ENCODE results near the gene ANKRD36C. TPM values are rescaled to one million over a fixed set of nuclear protein-coding genes. Genes with fewer than 3 reads are reported as not detected.
"Not testable (repeated sequence)": the region's sequence is repeated elsewhere in the genome, so short reads cannot be mapped to it uniquely, and the experiment has no call there.

ANKRD36C gene
- total RNA-seq, 3 donors from 2014 or later: 22.2 to 45.8 (median 32.5) TPM

- intact Hi-C loops (cut with DNase I, micrococcal nuclease); H3K9me3 ChIP-seq; H3K4me3 ChIP-seq; H3K36me3 ChIP-seq (ENCODE audit: low read depth); H3K4me1 ChIP-seq (ENCODE audit: low read depth): not testable (repeated sequence)
- DNase-seq (peak; percentile 84 to 93 (median 93)), ATAC-seq (peak; percentile 93)
- peak; percentile 69 for TF ChIP-seq CTCF (IDR thresholded peaks at IDR 0.05)
Observed at GRCh38 chr2:96022701-96023447, 31.2 kb upstream of the ANKRD36C start.

GRCh38 chr2:96022126-96022525, 30.5 kb upstream of the ANKRD36C start:
- DNase-seq; intact Hi-C loops (cut with DNase I, micrococcal nuclease); H3K36me3 ChIP-seq (ENCODE audit: low read depth); H3K9me3 ChIP-seq; H3K4me3 ChIP-seq; H3K4me1 ChIP-seq (ENCODE audit: low read depth); ATAC-seq: not testable (repeated sequence)

- ATAC-seq; H3K4me1 ChIP-seq (ENCODE audit: low read depth); DNase-seq; H3K9me3 ChIP-seq; intact Hi-C loops (cut with DNase I, micrococcal nuclease); H3K4me3 ChIP-seq; H3K36me3 ChIP-seq (ENCODE audit: low read depth): not testable (repeated sequence)
Observed at GRCh38 chr2:96021142-96021541, 29.5 kb upstream of the ANKRD36C start.

- H3K36me3 ChIP-seq (ENCODE audit: low read depth); DNase-seq; H3K4me3 ChIP-seq; ATAC-seq; H3K4me1 ChIP-seq (ENCODE audit: low read depth); intact Hi-C loops (cut with DNase I, micrococcal nuclease); H3K9me3 ChIP-seq: not testable (repeated sequence)
Observed at GRCh38 chr2:96019909-96020590, 28.4 kb upstream of the ANKRD36C start.

GRCh38 chr2:96016321-96016720, 24.7 kb upstream of the ANKRD36C start:
- H3K4me3 ChIP-seq; ATAC-seq; intact Hi-C loops (cut with DNase I, micrococcal nuclease); H3K36me3 ChIP-seq (ENCODE audit: low read depth); DNase-seq; H3K4me1 ChIP-seq (ENCODE audit: low read depth); H3K9me3 ChIP-seq: not testable (repeated sequence)

GRCh38 chr2:96012792-96013264, 21.2 kb upstream of the ANKRD36C start:
- H3K4me3 ChIP-seq; ATAC-seq; H3K36me3 ChIP-seq (ENCODE audit: low read depth); H3K9me3 ChIP-seq; DNase-seq; intact Hi-C loops (cut with DNase I, micrococcal nuclease); H3K4me1 ChIP-seq (ENCODE audit: low read depth): not testable (repeated sequence)

GRCh38 chr2:96012086-96012791, 20.6 kb upstream of the ANKRD36C start:
- H3K4me1 ChIP-seq (ENCODE audit: low read depth); H3K4me3 ChIP-seq; H3K9me3 ChIP-seq; intact Hi-C loops (cut with DNase I, micrococcal nuclease); DNase-seq; H3K36me3 ChIP-seq (ENCODE audit: low read depth); ATAC-seq: not testable (repeated sequence)

GRCh38 chr2:96011129-96011455, 19.5 kb upstream of the ANKRD36C start:
- intact Hi-C loops (cut with DNase I, micrococcal nuclease); H3K4me3 ChIP-seq; H3K9me3 ChIP-seq; H3K4me1 ChIP-seq (ENCODE audit: low read depth); H3K36me3 ChIP-seq (ENCODE audit: low read depth): not testable (repeated sequence)
- ATAC-seq: peak; percentile 53
- peak in 2 of 3 donors; percentile 32 to 49 for DNase-seq

GRCh38 chr2:96010320-96011128, 18.9 kb upstream of the ANKRD36C start:
- H3K4me1 ChIP-seq (ENCODE audit: low read depth); intact Hi-C loops (cut with DNase I, micrococcal nuclease): not testable (repeated sequence)

GRCh38 chr2:96009833-96010232, 18.2 kb upstream of the ANKRD36C start:
- intact Hi-C loops (cut with DNase I, micrococcal nuclease); H3K36me3 ChIP-seq (ENCODE audit: low read depth); H3K9me3 ChIP-seq; H3K4me3 ChIP-seq; H3K4me1 ChIP-seq (ENCODE audit: low read depth): not testable (repeated sequence)
- DNase-seq (peak in 1 of 3 donors; percentile 63), ATAC-seq (peak; percentile 74)

More at GRCh38 chr2:96010320-96011128, 18.9 kb upstream of the ANKRD36C start:
- DNase-seq: peak; percentile 98 to 99 (median 98)
- peak; percentile 98 for ATAC-seq
- not testable (repeated sequence) for H3K9me3 ChIP-seq; H3K4me3 ChIP-seq; H3K36me3 ChIP-seq (ENCODE audit: low read depth)

GRCh38 chr2:96008051-96008450, 16.4 kb upstream of the ANKRD36C start:
- intact Hi-C loops (cut with DNase I, micrococcal nuclease); ATAC-seq; H3K36me3 ChIP-seq (ENCODE audit: low read depth); H3K4me3 ChIP-seq; H3K4me1 ChIP-seq (ENCODE audit: low read depth); DNase-seq; H3K9me3 ChIP-seq: not testable (repeated sequence)

- DNase-seq; ATAC-seq; intact Hi-C loops (cut with DNase I, micrococcal nuclease); H3K9me3 ChIP-seq; H3K4me3 ChIP-seq; H3K36me3 ChIP-seq (ENCODE audit: low read depth); H3K4me1 ChIP-seq (ENCODE audit: low read depth): not testable (repeated sequence)
Observed at GRCh38 chr2:96006248-96006647, 14.6 kb upstream of the ANKRD36C start.
